Sciatic nerve (tissue), 2 donors: ENCODE results near the gene RAD51. TPM values are rescaled to one million over a fixed set of nuclear protein-coding genes. Genes with fewer than 3 reads are reported as not detected.

ENCODE experiments used
- ATAC-seq: fragments of 200-7000 bp; cut with Tn5 transposase; one replicate; pipeline ENCODE4 v1.9.1; 2020; ENCODE audit warnings: mild to moderate bottlenecking, moderate library complexity
- DNase-seq: peaks from one replicate; pipeline ENCODE4 v3.0.0-alpha.2; 2020; ENCODE audit warnings: low spot score
- intact Hi-C: fragments of 100-400 bp; cut with DNase I; formaldehyde crosslinking; loops from one replicate; pipeline ENCODE4 v1.14.2; 2022
- total RNA-seq: library from RNA; stranded (reverse); fragmentation: NEBNext Ultra II Directional; extraction: Animal tissue kit (Norgen Biotek cat#: 25700); gene quantifications from one replicate; pipeline ENCODE4 v1.2.1, GENCODE V29; 2021
- donor health status: DM: no; HTN: no; CAD: no.
- donor health status: DM: no; HTN: no; CAD: no.

The RAD51 gene
- total RNA-seq, 1 donor from 2014 or later, result 0.53 TPM

DNA sequence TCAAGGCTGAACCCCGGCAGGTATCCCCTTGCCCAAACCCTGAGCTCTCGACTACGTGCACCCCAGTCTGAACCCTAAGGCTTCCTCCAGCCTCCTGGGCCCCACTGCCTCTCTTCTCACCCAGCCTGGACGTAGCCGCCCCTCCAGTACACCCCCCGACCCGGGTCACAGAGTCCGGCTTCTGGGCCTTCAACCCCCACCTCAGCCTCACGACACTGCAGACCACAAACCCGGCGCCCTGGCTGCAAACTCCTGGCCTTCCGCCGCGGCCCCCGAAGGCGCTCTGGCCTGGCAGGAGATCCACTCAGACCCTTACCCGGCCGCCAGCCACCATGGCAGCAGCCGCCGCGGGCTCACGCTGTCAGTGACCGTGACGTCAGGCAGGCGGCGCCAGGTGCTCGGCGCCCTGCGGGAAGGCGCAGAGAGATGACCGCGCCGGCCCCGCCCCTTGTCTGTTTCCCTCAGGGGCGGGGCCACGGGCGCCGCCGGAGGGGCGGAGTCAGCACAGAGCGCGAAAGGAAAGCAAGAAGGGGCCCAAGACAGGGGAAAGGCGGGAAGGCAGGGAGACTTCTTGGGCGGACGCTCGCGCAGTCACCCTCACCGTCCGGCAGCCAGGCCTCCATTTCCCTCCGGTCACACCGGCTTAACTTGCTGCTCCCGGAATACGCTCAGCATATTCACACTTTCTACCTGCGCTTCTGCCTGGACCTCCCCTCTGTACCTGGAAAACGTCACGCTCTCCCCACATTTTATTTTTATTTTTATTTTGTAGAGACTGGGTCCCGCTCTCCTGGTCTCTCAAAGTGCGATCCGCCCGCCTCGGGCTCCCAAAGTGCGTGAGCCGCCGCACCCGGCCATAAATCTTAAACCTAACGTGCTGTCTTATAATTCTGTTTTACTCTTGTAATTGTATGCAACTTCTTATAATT, 60.2 kb downstream of the RAD51 start, which contains the start of gene RMDN3:
Gene RMDN3, minus strand, starts transcription at position 372 of the 929 bp plus-strand sequence. CDS start 471 bp downstream, outside the sequence.
- DNase-seq (peak; percentile 96), ATAC-seq (peak; percentile 99)
- intact Hi-C loops, result no loop called here

- ATAC-seq (no peak), DNase-seq (no peak)
- intact Hi-C loops, result no loop called here
Observed at GRCh38 chr15:40755812-40756208, 60.8 kb downstream of the RAD51 start.

DNA sequence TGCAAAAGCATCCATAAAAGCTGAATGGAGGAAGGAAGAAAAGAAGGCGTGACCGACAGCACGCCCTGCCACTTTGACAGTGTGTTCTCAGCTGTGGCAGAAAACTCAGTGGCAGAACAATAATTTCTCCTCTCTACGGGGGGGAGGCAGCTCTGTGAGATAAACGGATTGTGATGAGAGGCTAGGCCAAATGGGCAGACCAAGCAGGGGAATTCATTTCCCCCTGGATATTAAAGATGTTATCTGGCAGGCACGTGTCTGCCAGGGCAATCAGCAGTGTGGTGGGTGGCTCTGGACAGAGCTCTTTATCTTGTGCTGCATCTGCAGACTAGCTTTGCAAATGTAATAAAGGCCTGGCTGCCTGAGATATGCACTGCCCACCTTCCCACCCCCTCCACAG, 62.0 kb downstream of the RAD51 start:
- DNase-seq, result no peak
- intact Hi-C loops, result no loop called here
- ATAC-seq, result no peak

DNA sequence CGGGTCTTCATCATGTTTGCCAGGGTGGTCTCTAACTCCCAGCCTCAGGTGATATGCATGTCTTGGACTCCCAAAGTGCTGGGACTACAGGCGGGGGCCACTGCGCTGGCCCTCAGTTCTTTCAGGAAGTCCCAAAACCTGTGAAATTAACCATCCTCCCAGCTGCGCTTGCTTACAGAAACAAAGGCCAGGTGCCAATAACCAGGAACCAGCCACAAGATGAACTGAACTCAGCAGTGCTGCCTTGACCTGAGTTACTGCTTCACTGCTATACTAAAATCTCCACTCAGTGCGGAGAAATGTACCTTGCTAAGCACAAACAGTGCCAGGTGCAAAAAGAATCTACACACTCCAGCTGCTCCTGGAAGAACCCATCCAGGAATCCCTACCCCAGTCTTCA, 65.0 kb downstream of the RAD51 start:
- ATAC-seq (no peak), DNase-seq (no peak)
- intact Hi-C loops, result no loop called here

GRCh38 chr15:40762919-40763800, 68.2 kb downstream of the RAD51 start:
- DNase-seq (peak; percentile 84), ATAC-seq (peak; percentile 6)
- intact Hi-C loops, result no loop called here

DNA sequence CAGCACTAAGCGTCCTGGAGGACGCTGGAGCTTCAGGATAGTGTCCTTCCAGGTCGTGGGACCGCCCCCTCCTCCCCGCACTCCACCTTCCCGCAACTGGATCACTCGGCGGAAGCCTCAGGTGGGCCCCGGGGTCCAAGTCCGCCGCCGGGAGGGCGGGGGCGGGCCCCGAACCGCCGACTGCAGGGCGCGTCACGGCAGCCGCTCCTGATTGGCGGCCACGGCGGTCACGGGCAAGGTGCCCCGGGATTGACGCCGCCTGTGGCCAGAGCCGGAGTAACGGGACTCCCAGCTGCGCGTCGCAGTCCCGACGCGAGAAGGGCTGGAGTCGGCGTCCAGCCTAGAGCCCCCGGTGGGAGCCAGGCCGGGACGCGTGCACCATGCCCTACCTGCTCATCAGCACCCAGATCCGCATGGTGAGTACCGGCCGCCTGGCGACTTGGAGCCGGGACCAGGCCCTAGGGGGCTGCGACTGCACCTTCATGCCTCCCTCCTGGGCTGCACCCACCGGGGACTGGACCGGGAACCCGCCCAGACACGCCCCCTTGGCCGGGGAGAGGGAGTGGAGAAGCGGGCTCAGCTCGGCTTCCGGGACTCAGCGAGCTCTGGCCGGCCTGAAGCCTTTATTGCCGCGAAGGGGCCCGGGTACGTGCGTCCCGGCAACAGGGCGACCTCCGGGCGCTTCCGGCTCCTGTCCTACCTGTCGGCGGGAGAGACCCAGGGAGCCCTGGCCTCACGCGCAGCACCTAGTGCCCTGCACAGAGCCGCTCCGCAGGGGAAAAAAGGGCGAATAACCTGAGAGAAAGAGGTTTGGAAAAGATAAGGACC, 69.0 kb downstream of the RAD51 start, which contains the start of gene GCHFR:
Gene GCHFR, plus strand, starts transcription at position 268 of the 828 bp plus-strand sequence. Its CDS starts 113 bp downstream, at position 381.
- ATAC-seq (peak; percentile 78), DNase-seq (peak; percentile 88)
- intact Hi-C loops, result no loop called here

- ATAC-seq (peak; percentile 16), DNase-seq (no peak)
- intact Hi-C loops, result no loop called here
Observed at GRCh38 chr15:40764629-40765103, 69.7 kb downstream of the RAD51 start.

- intact Hi-C loops, result loop anchor here (1.0 kb wide), 1 partner anchor 34 kb away; no protein-coding TSS in a partner anchor
- no peak for DNase-seq
- no peak for ATAC-seq
Observed at GRCh38 chr15:40766194-40766815, 71.3 kb downstream of the RAD51 start.

DNA sequence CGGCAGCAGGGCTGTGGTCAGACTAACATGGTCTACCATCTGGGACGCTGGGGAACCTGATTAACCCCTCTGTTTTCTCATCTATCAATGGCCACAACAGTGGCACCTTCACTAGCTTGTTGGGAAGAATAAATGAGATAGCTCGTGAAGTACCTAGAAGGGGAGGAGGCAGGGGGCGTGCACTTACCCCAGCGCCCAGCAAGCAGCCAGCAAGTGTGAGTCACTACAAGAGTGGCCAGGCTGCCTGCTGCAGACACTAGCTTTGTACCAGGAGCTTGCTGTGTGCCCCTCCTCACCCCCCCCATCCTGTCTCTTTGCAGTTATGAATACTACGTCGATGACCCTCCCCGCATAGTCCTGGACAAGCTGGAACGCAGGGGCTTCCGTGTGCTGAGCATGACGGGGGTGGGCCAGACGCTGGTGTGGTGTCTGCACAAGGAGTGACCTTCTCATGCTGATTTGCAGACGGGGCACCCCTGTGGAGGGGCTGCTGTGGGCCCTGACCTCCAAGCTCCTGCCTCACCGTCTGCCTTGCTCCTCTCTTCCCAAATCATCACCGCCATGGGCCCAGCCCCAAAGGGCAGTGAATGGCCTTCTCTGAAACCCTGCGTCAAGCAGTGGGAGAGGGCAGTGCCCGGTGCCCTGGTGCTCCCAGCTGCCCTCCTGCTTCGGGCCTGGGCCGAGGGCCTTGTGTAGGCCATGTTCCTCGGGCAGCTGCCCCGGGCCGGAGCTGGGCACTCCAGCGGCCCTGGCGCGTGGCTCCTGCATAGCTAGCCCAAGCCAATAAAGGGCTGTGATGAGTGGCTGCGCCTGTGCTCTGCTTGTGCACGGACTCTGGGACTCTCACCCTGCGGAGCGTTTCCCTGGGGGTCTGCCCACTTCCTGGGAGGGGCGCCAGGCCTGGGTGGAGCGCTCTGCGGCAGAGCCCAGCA, 72.2 kb downstream of the RAD51 start:
- ATAC-seq (no peak), DNase-seq (no peak)
- intact Hi-C loops, result loop anchor here (1.0 kb wide), 1 partner anchor 33 kb away; no protein-coding TSS in a partner anchor

DNA sequence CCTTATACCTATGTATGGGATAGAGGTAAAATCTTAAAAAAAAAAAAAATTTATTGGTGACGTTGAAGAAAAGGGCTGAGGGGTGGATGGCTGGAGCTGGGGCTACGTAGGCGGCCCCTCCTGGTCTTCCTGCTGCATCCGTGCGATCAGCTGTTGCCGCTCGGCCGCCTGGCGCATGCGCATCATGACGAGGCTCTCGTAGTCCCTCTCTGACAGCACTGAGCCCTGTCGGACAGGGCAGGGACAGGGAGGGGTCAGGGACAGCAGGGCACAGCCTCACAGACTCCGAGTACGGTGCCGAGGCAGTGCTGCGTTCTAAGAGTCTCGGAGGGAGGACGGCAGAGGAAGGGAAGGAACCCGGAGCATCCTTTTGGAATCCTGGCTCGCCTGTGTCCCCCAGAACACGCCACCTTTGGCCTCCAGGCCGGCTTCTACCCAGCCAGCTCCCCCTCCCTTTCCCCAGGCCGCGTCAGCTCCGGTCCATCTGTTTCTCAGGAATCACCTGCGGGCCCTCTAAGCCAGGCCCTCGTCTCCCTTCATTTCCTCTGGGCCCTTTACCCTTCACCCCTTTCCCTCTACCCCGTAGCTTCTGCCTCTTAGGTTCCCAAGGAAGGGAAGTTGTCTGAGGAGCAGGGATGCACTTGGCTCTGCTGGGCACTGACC, 73.0 kb downstream of the RAD51 start:
- DNase-seq, result no peak
- no peak for ATAC-seq
- intact Hi-C loops, result no loop called here

DNA sequence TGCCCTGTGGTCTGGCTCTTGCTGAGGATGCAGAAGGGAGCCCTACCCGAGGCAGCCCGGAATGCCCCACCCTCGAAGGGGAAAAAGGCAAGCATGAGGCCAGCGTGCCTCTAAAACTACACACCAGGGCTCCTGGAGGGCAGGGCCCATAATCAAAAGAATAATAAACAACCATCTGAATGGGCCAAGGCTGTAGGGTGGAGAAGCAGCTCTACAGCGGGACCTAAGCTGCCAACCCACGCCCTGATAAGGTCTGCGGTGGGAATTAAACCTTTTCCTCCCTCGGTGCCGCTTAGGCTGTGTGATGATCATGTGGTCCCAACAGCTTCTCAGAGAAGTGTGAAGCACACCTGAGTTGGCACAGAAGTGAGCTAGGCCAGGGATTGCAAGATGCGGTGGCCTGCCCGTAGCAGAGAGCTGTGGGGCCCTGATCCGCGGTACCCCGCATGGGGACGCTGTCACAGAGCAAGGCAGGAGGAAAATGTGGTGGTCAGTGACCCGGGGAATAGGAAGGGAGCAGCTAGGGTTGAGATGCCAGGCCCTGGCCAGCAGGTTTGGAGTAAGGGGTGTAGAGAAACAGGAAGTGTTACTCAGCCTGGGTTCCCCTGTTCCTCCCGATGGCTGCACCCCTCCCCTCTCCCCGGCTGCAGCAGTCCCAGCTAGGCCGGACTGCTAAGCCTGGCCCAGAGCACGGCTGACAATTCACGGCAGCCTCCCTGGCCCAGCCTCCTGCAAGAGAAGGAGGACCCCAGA, 73.7 kb downstream of the RAD51 start:
- DNase-seq, result no peak
- ATAC-seq, result no peak
- intact Hi-C loops, result no loop called here

- ATAC-seq (peak; percentile 40), DNase-seq (no peak)
- intact Hi-C loops, result loop anchor here (5.0 kb wide), 1 partner anchor 1272 kb away; no protein-coding TSS in a partner anchor
Observed at GRCh38 chr15:40769274-40770146, 74.5 kb downstream of the RAD51 start, which contains the start of gene C15orf62. C15orf62 (plus strand) TSS chr15:40769980; CDS start chr15:40770496, 516 bp downstream.

GRCh38 chr15:40770147-40770721, 75.3 kb downstream of the RAD51 start:
- ATAC-seq (no peak), DNase-seq (no peak)
- intact Hi-C loops, result loop anchor here (5.0 kb wide), 1 partner anchor 1273 kb away; no protein-coding TSS in a partner anchor

DNA sequence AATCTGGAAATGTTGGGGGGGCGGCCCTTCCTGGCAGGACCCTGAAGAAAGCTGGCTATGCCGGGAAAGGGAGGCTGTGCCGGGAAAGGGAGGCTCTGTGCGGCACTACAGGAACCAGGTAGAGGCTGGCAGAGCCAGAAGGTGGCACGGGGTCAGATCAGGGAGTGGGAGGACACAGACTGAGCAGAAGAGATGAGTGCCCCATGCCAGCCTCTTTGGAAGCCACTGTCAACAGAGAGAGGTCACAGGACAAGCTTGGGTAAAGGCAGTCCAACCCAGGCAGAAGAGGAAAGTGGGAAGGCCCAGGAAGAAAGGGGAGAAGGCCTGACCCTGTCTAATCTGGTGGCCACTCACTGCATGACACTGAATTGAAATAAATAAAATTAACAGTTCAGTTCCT, 76.3 kb downstream of the RAD51 start:
- DNase-seq (no peak), ATAC-seq (no peak)
- intact Hi-C loops, result loop anchor here (5.0 kb wide), 1 partner anchor 1274 kb away; no protein-coding TSS in a partner anchor
